GM12878 (cell line): ENCODE results near the gene RECQL5. TPM values are rescaled to one million over a fixed set of nuclear protein-coding genes. Genes with fewer than 3 reads are reported as not detected.

ENCODE experiments used
- ATAC-seq: fragments of 200-7000 bp; cut with Tn5 transposase; 3 replicates; pipeline ENCODE4 v1.9.1; 2020; ENCODE audit warnings: mild to moderate bottlenecking, moderate library complexity
- BruUV-seq: library from RNA; stranded (reverse); fragments of 400-500 nt; replicated peaks from 2 replicates; lab custom pipeline; 2021; lab: Mats Ljungman, UMichigan
- CTCF ChIA-PET: fragments of 300-600 bp; sonication (Branson Sonifier 250); formaldehyde crosslinking; extraction: SDS; loops from one replicate; lab custom pipeline; 2021; ENCODE audit warnings: inconsistent platforms; lab: Yijun Ruan, JAX
- POLR2A ChIA-PET: fragments of 350-600 bp; formaldehyde crosslinking; extraction: SDS; loops from one replicate; lab custom pipeline; 2021; ENCODE audit warnings: inconsistent platforms; lab: Charles Lee
- RAD21 ChIA-PET: fragments of 300-600 bp; sonication (Branson Sonifier 250); formaldehyde crosslinking; loops from one replicate; lab custom pipeline; 2023; ENCODE audit warnings: antibody characterized with exemption; ENCODE audit not compliant: unreplicated experiment; lab: Charles Lee
- SMC1A ChIA-PET: fragments of 300-600 bp; sonication (Branson Sonifier 250); formaldehyde crosslinking; loops from one replicate; lab custom pipeline; 2023; ENCODE audit not compliant: unreplicated experiment, uncharacterized antibody; lab: Charles Lee
- DNase-seq: peaks from one replicate; pipeline ENCODE4 v3.0.0-alpha.2; 2011; ENCODE audit warnings: low read depth, low spot score
- FAIRE-seq: peaks from 3 replicates; lab custom pipeline; 2011; peaks lifted over from hg19 to GRCh38; lab: Jason Lieb, UNC
- H2AFZ ChIP-seq: 2 replicates; pipeline ENCODE4 v1.6.0; 2011; ENCODE audit warnings: low read depth, low read length, control low read depth; ENCODE audit not compliant: control insufficient read depth
- H3K27ac ChIP-seq: 2 replicates; pipeline ENCODE4 v1.5.1; 2011; ENCODE audit warnings: control low read depth; ENCODE audit not compliant: control insufficient read depth, insufficient read depth
- H3K27me3 ChIP-seq, 2 experiments: replicated peaks in 1 of 2; 2 replicates each; pipeline versions ENCODE4 v1.6.0 to v1.6.1; 2011; ENCODE audit warnings: low read length in 1 of 2; ENCODE audit not compliant: control insufficient read depth in 2 of 2, insufficient read depth in 2 of 2
- H3K36me3 ChIP-seq, 2 experiments: 2 replicates each; pipeline ENCODE4 v1.5.1; 2011; ENCODE audit warnings: low read length in 1 of 2; ENCODE audit not compliant: control insufficient read depth in 2 of 2, insufficient read depth in 2 of 2
- H3K4me1 ChIP-seq: 2 replicates; pipeline ENCODE4 v1.6.1; 2011; ENCODE audit warnings: mild to moderate bottlenecking, low read length, moderate library complexity, mixed read lengths; ENCODE audit not compliant: control insufficient read depth, insufficient read depth
- H3K4me2 ChIP-seq: 2 replicates; pipeline ENCODE4 v1.6.0; 2011; ENCODE audit warnings: control low read depth; ENCODE audit not compliant: control insufficient read depth, insufficient read depth
- H3K4me3 ChIP-seq: fragments of 200-600 bp; sonication (generic); 2 replicates; pipeline ENCODE4 v1.5.1; 2016
- H3K79me2 ChIP-seq: 2 replicates; pipeline ENCODE4 v1.6.0; 2011; ENCODE audit warnings: low read length; ENCODE audit not compliant: control insufficient read depth, insufficient read depth
- H3K9ac ChIP-seq: 2 replicates; pipeline ENCODE4 v1.8.0; 2011; ENCODE audit warnings: low read length, control low read depth, mixed read lengths; ENCODE audit not compliant: control insufficient read depth, insufficient read depth
- H3K9me3 ChIP-seq: replicated peaks from 3 replicates; pipeline ENCODE4 v1.5.1; 2011; ENCODE audit warnings: mild to moderate bottlenecking, low read length; ENCODE audit not compliant: control insufficient read depth, insufficient read depth
- H4K20me1 ChIP-seq: 2 replicates; pipeline ENCODE4 v1.6.0; 2011; ENCODE audit not compliant: control insufficient read depth, insufficient read depth
- CBX5 ChIP-seq: sonication (generic); IDR thresholded peaks from 2 replicates; pipeline ENCODE4 v1.6.1; 2016; ENCODE audit warnings: low read depth, moderate library complexity, mild to moderate bottlenecking, inconsistent platforms
- NFXL1 ChIP-seq: fragments of 450-650 bp; IDR thresholded peaks from 2 replicates; pipeline ENCODE4 v1.6.1; 2017; ENCODE audit warnings: antibody characterized with exemption, mild to moderate bottlenecking, borderline replicate concordance
- NR2F1 ChIP-seq: fragments of 450-650 bp; conservative IDR thresholded peaks from 2 replicates; pipeline ENCODE4 v1.6.1; 2017; ENCODE audit warnings: mild to moderate bottlenecking
- RAD21 ChIP-seq: IDR thresholded peaks from 2 replicates; pipeline ENCODE4 v1.6.1; 2011; ENCODE audit warnings: mild to moderate bottlenecking, low read depth, low read length, moderate library complexity; ENCODE audit not compliant: insufficient read depth
- RBBP5 ChIP-seq: fragments of 200-600 bp; sonication (generic); conservative IDR thresholded peaks from 2 replicates; pipeline ENCODE4 v1.6.1; 2016
- STAT1 ChIP-seq: fragments of 450-650 bp; conservative IDR thresholded peaks from 2 replicates; pipeline ENCODE4 v1.6.1; 2014; ENCODE audit warnings: antibody characterized with exemption, mild to moderate bottlenecking
- SUZ12 ChIP-seq: fragments of 200-600 bp; sonication (generic); IDR thresholded peaks from one replicate; pipeline ENCODE4 v1.6.1; 2018; ENCODE audit warnings: antibody characterized with exemption, mild to moderate bottlenecking; ENCODE audit not compliant: unreplicated experiment
- YY1 ChIP-seq: IDR thresholded peaks from 2 replicates; pipeline ENCODE4 v1.6.1; 2011; ENCODE audit warnings: low read depth, mild to moderate bottlenecking, low read length
- ZNF592 ChIP-seq: fragments of 450-650 bp; IDR thresholded peaks from 2 replicates; pipeline ENCODE4 v1.6.1; 2017; ENCODE audit warnings: mild to moderate bottlenecking, moderate library complexity
- WGBS: methylation state at CpG from one replicate; pipeline ENCODE4 v1.1.6; 2016; ENCODE audit warnings: low lambda C conversion rate; ENCODE audit not compliant: insufficient replicate concordance, insufficient coverage; ENCODE audit errors: missing lambda C conversion rate; 5-methylcytosine and 5-hydroxymethylcytosine counted together
- in situ Hi-C: fragments of 300-500 bp; cut with MboI; formaldehyde crosslinking; loops from 9 replicates; pipeline ENCODE4 v1.14.3; 2018; ENCODE audit warnings: mixed read lengths
- intact Hi-C: fragments of 100-400 bp; cut with micrococcal nuclease; formaldehyde crosslinking; loops from one replicate; pipeline ENCODE4 v1.14.2; 2022; ENCODE audit not compliant: unreplicated experiment
- polyA plus RNA-seq, 11 experiments: library from polyadenylated mRNA; depleted of rRNA in 4 of 11; unstranded in 6 of 11; stranded (reverse) in 5 of 11; fragments of >200 nt; fragmentation: Nextera tagmentation in 4 of 11; fragmentation: Illumina TruSeq in 1 of 11; extraction: Ambion mirVana in 4 of 11; extraction: Trizol in 1 of 11; gene quantifications; 1 replicate in 1 of 11; 2 replicates in 10 of 11; pipeline versions ENCODE4 v1.2.1 to v1.2.3, GENCODE V29; 2011 to 2016; ENCODE audit warnings: inconsistent platforms in 2 of 11, missing spikeins in 2 of 11, low read depth in 1 of 11
- total RNA-seq, 4 experiments: library from RNA; depleted of rRNA in 3 of 4; stranded (reverse); fragments of >200 nt in 3 of 4; fragmentation: Illumina TruSeq in 1 of 4; extraction: Trizol in 1 of 4; gene quantifications; 2 replicates each; pipeline versions ENCODE4 v1.2.1 to v1.2.3, GENCODE V29; 2013 to 2021

The RECQL5 gene
- total and polyA plus RNA-seq, 10 of the 15 experiments (the other 5 are each of a cell fraction or from before 2014, with no cell fraction given), result 3.6 to 30.6 (median 20.1) TPM

- TF ChIP-seq CBX5 (no peak), STAT1 (no peak), NFXL1 (no peak), RBBP5 (no peak), ZNF592 (no peak), SUZ12 (no peak), RAD21 (no peak), NR2F1 (no peak), YY1 (no peak)
- 92% methylated on average over 14 of the region's 14 CpGs for WGBS
- RAD21 ChIA-PET, result interaction anchor here (1.2 to 1.4 kb wide), 2 partner anchors 58 to 62 kb away, joined by 3 read pairs; partner anchors contain the start of gene SMIM5
Measured at GRCh38 chr17:75691801-75692626, 25.1 kb upstream of the RECQL5 start.

More at GRCh38 chr17:75691801-75692626, 25.1 kb upstream of the RECQL5 start:
- no peak overlapping the region for H3K27ac ChIP-seq
- intact Hi-C loops (no loop called here), in situ Hi-C loops (no loop called here)
- H3K4me2 ChIP-seq, result no peak overlapping the region
- no peaks in the 10 kb centered on the region for H3K27me3 ChIP-seq
- DNase-seq, result no peak
- peaks cover 37% of the 10 kb centered on the region for H3K4me1 ChIP-seq
- no peak overlapping the region for H2AFZ ChIP-seq
- no peak overlapping the region for H3K4me3 ChIP-seq
- ChIA-PET POLR2A (interaction anchor here (0.5 kb wide), 1 partner anchor 13 kb away, joined by 7 read pairs; no protein-coding TSS in a partner anchor), SMC1A (interaction anchor here (0.6 kb wide), 1 partner anchor 15 kb away, joined by 3 read pairs; no protein-coding TSS in a partner anchor), CTCF (interaction anchor here (0.8 to 1.6 kb wide), 3 partner anchors 18 to 62 kb away, joined by 3 to 7 read pairs (median 3); no protein-coding TSS in a partner anchor)
- H4K20me1 ChIP-seq, result no peaks in the 10 kb centered on the region
- no peak for FAIRE-seq
- peaks cover 31% of the 10 kb centered on the region for H3K79me2 ChIP-seq
- H3K9ac ChIP-seq, result no peak overlapping the region
- BruUV-seq, result TSS peak; percentile 22
- H3K9me3 ChIP-seq, result no peaks in the 10 kb centered on the region
- ATAC-seq, result no peak
- peaks cover 15 to 22% of the 10 kb centered on the region in 2 experiments; a peak in 3 of 4 replicates for H3K36me3 ChIP-seq
